ENCODE measurements around the gene C4orf54. TPM values are rescaled to one million over a fixed set of nuclear protein-coding genes. Genes with fewer than 3 reads are reported as not detected.

Gene C4orf54
- total RNA-seq, 4 donors from 2014 or later: not detected

- 92 to 93% methylated on average over 8 to 9 of the region's 9 CpGs for WGBS, 2 donors
- Histone ChIP-seq H3K27me3 (no peaks in the 10 kb centered on the region), H3K9me3 (peaks cover 0 to 5% (median 0%) of the 10 kb centered on the region in 4 donors), H3K27ac (no peak overlapping the region), H3K4me1 (no peaks in the 10 kb centered on the region), H3K36me3 (no peaks in the 10 kb centered on the region), H3K4me3 (no peak overlapping the region)
- DNase-seq (ENCODE audit: low spot score in 2 of 2): no peak
- TF ChIP-seq CTCF (IDR thresholded peaks at IDR 0.05) (no peak), EP300 (IDR thresholded peaks at IDR 0.05) (no peak), POLR2A (IDR thresholded peaks at IDR 0.05) (no peak)
These were observed 3.7 kb downstream of the C4orf54 start for GRCh38 chr4:99653916-99654315.

- no peak overlapping the region for H3K27ac ChIP-seq
- TF ChIP-seq POLR2A (IDR thresholded peaks at IDR 0.05): no peak
- TF ChIP-seq EP300 (IDR thresholded peaks at IDR 0.05): no peak
- TF ChIP-seq CTCF (IDR thresholded peaks at IDR 0.05): no peak
- no peaks in the 10 kb centered on the region for H3K36me3 ChIP-seq
- H3K9me3 ChIP-seq: peaks cover 0 to 5% (median 0%) of the 10 kb centered on the region in 4 donors
- H3K27me3 ChIP-seq: no peaks in the 10 kb centered on the region
- no peak for DNase-seq (ENCODE audit: low spot score in 2 of 2)
- H3K4me1 ChIP-seq: no peaks in the 10 kb centered on the region
- no peak overlapping the region for H3K4me3 ChIP-seq
- 94 to 96% methylated on average over 37 to 43 of the region's 43 CpGs for WGBS, 2 donors
These were observed 4.8 kb downstream of the C4orf54 start for GRCh38 chr4:99652596-99653436.

GRCh38 chr4:99651811-99652485 is 5.7 kb downstream of the C4orf54 start:
- TF ChIP-seq POLR2A (IDR thresholded peaks at IDR 0.05) (no peak), CTCF (IDR thresholded peaks at IDR 0.05) (no peak), EP300 (IDR thresholded peaks at IDR 0.05) (no peak)
- DNase-seq (ENCODE audit: low spot score in 2 of 2): no peak

GRCh38 chr4:99651016-99651769 is 6.4 kb downstream of the C4orf54 start:
- WGBS, 2 donors: 93 to 96% methylated on average over 17 to 18 of the region's 18 CpGs

More at GRCh38 chr4:99651811-99652485, 5.7 kb downstream of the C4orf54 start:
- H3K27me3 ChIP-seq: no peaks in the 10 kb centered on the region
- no peak overlapping the region for H3K27ac ChIP-seq
- peaks cover 0 to 5% (median 0%) of the 10 kb centered on the region in 4 donors for H3K9me3 ChIP-seq
- no peak overlapping the region for H3K4me3 ChIP-seq
- H3K36me3 ChIP-seq: no peaks in the 10 kb centered on the region
- 95 to 97% methylated on average over 46 to 49 of the region's 49 CpGs for WGBS, 2 donors
- no peaks in the 10 kb centered on the region for H3K4me1 ChIP-seq

More at GRCh38 chr4:99651016-99651769, 6.4 kb downstream of the C4orf54 start:
- no peak for TF ChIP-seq POLR2A (IDR thresholded peaks at IDR 0.05)
- TF ChIP-seq CTCF (IDR thresholded peaks at IDR 0.05): no peak
- TF ChIP-seq EP300 (IDR thresholded peaks at IDR 0.05): no peak
- H3K27me3 ChIP-seq: no peaks in the 10 kb centered on the region
- no peak overlapping the region for H3K4me3 ChIP-seq
- DNase-seq (ENCODE audit: low spot score in 2 of 2): no peak
- H3K27ac ChIP-seq: no peak overlapping the region
- peaks cover 0 to 5% (median 0%) of the 10 kb centered on the region in 4 donors for H3K9me3 ChIP-seq
- no peaks in the 10 kb centered on the region for H3K4me1 ChIP-seq
- H3K36me3 ChIP-seq: no peaks in the 10 kb centered on the region

Measured in tibial nerve (tissue), 4 donors.